DMS114 treated with DMSO at 0.1 percent for 48 hours (cell line): ENCODE data around the gene TRH.
"Not testable (repeated sequence)": the region's sequence is repeated elsewhere in the genome, so short reads cannot be mapped to it uniquely, and the experiment has no call there.

Source experiments
- DNase-seq: peaks from one replicate; lab custom pipeline; 2025; ENCODE audit not compliant: unreplicated experiment; lab: John Stamatoyannopoulos, UW

Gene TRH

DNA sequence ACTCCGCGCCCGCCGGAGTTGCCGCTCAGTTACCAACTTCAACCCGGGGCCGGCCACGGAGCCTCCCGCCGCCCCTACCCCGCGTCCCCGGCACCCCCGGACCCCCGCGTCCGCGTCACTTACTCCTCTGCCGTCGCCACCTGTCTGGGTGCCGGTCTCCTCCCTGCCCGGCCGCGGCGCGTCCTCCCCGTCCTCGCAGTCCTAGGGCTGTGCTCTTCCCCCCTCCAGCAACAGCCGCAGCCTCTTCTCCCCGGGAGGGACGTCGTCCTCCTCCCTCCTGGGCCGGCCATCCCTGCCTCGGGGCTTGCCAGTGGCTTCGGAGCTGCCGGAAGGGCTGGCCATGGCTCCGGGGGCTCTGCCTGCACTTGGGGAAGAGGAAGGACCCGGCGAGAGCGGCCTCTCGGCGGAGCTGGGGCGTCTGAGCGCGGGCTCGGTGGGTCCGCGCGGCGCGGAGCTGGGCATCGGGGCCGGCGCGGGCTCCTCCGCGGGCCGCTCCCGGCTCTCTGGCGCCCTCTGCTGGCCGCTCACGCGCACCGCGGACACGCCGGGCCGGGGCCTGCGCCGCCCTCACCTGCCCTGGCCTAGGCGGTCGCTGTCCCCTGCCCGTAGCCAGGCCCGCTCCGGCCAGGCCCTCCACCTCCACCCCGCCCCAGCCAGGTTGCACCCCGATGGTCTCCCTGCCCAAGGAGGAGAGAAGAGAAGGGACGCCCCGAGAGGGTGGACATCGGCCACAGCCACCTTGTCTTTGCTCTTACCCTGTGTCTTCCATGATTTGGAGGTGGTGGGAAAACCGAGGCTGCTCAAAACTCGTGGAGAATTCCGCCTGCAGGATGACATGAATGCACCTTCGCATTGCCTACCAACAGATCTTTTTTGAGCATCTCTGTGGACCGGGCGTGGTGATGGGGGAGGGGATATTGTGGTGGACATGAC is 28.4 kb downstream of the TRH start:
- DNase-seq, result not testable (repeated sequence)

GRCh38 chr3:130010556-130010955 is 36.0 kb downstream of the TRH start:
- DNase-seq, result no peak

DNA sequence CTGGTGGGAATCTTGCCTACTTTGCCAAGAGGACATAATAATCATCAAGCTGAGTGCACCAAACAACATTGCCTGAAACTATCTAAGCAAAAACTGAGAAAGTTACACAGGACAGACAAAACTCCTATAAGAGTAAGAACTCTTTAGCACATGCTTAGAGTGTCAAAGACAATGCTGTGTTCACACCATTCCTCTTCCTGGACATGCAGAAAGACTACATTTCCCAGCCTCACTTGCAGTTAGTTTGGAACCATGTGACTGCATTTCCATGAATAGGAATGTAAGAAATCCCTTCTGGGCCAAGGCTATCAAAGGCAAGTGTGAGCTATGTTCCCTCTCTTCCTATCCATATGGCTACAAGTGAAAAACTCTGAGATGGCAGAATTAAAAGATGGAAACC is 37.6 kb downstream of the TRH start:
- not testable (repeated sequence) for DNase-seq

DNA sequence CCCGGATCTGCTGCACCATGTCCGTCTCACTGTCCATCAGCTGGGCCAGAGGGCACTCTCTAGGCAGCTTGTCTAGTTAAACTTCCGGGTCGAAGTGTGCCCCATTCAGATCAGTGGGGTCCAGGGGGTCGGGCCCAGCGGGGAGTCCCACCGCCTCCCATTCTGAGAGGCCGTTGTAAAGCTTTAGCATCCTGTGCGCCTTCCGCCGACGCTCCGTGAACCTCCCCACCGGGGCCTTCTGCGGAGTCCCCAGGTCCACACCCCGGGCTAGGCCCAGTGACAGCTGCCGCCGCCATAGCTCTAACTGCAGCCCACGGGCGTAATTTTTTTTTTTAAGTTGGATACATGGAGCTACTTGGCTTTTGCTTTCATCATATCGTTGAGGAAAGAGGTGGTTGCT is 38.7 kb downstream of the TRH start:
- DNase-seq, result not testable (repeated sequence)

DNA sequence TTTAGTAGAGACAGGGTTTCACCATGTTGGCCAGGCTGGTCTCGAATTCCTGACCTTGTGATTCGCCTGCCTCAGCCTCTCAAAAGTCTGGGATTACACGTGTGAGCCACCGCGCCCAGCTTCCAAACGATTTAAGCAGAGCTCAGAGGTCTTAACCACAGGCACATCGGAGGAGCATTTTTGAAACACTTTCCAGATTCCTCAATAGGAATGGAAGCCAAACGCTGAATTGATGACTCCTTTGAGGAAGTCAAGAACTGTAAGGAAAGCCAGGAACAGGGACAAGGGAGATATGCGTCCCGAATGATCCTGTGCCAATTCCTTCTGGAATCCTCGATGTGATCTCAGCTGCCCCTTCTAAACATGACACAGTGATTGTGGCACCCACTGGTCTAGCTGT is 40.0 kb downstream of the TRH start:
- DNase-seq, result no peak

DNA sequence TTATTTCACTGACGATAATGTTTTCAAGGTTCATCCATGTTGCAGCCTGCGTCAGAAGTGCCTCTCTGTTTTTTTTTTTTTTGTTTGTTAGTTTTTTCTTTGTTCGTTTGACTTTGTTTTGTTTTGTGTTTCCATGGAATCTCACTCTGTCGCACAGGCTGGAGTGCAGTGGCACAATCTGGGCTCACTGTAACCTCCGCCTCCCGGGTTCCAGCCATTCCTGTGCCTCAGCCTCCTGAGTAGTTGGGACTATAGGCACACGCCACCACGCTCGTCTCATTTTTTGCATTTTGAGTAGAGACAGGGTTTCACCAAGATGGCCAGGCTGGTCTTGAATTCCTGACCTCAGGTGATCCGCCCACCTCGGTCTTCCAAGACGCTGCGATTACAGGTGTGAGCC is 43.1 kb downstream of the TRH start:
- DNase-seq, result not testable (repeated sequence)

- not testable (repeated sequence) for DNase-seq
Observed at GRCh38 chr3:130026146-130026829, 51.8 kb downstream of the TRH start.

DNA sequence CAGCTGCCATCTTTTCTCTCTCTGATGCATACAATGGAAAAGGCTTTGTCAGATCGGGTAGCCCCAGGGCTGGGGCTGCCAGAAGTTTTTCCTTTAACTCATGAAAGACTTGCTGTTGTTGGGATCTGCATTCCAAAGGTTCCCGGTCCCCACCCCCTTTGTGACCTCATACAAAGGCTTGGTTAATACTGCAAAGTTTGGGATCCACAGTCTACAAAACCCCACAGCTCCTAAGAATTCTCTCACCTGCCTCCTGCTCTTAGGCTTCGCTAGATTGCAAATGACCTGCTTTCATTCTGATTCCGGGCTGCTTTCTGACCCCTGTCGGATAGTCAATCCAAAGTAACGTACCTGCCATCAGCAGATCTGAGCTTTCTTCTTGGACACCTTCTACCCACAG is 52.9 kb downstream of the TRH start:
- not testable (repeated sequence) for DNase-seq
